ENCODE results near the gene XRCC3. TPM values are rescaled to one million over a fixed set of nuclear protein-coding genes. Genes with fewer than 3 reads are reported as not detected.

XRCC3 gene
- total RNA-seq, 1 donor from 2014 or later: 10.2 TPM

- TF ChIP-seq CTCF (IDR thresholded peaks at IDR 0.05; ENCODE audit: unreplicated experiment): no peak
- H3K27me3 Mint-ChIP-seq (ENCODE audit: unreplicated experiment): peaks cover 32% of the 10 kb centered on the region
- DNase-seq (ENCODE audit: low spot score): no peak
- peaks cover 20% of the 10 kb centered on the region for H3K4me1 Mint-ChIP-seq (ENCODE audit: unreplicated experiment)
- no peak overlapping the region for H3K27ac Mint-ChIP-seq (ENCODE audit: unreplicated experiment)
- H3K4me3 Mint-ChIP-seq (ENCODE audit: unreplicated experiment): peak overlapping the region; percentile 91
- peaks cover 15% of the 10 kb centered on the region for H3K36me3 Mint-ChIP-seq (ENCODE audit: low read depth, unreplicated experiment)
- H3K9me3 Mint-ChIP-seq (ENCODE audit: unreplicated experiment): no peaks in the 10 kb centered on the region
Measured at GRCh38 chr14:103716899-103717411, 1.7 kb upstream of the XRCC3 start.

- Mint-ChIP-seq H3K4me3 (ENCODE audit: unreplicated experiment) (peak overlapping the region; percentile 91), H3K9me3 (ENCODE audit: unreplicated experiment) (no peaks in the 10 kb centered on the region), H3K27ac (ENCODE audit: unreplicated experiment) (no peak overlapping the region), H3K27me3 (ENCODE audit: unreplicated experiment) (peaks cover 36% of the 10 kb centered on the region), H3K36me3 (ENCODE audit: low read depth, unreplicated experiment) (peaks cover 15% of the 10 kb centered on the region), H3K4me1 (ENCODE audit: unreplicated experiment) (peaks cover 26% of the 10 kb centered on the region)
- no peak for TF ChIP-seq CTCF (IDR thresholded peaks at IDR 0.05; ENCODE audit: unreplicated experiment)
- peak; percentile 38 for DNase-seq (ENCODE audit: low spot score)
Measured at GRCh38 chr14:103716091-103716801, 995 bp upstream of the XRCC3 start.

GRCh38 chr14:103714063-103714724 is 1.1 kb downstream of the XRCC3 start:
- TF ChIP-seq CTCF (IDR thresholded peaks at IDR 0.05; ENCODE audit: unreplicated experiment): no peak
- H3K4me1 Mint-ChIP-seq (ENCODE audit: unreplicated experiment): peaks cover 35% of the 10 kb centered on the region
- peak overlapping the region; percentile 54 for H3K27ac Mint-ChIP-seq (ENCODE audit: unreplicated experiment)

GRCh38 chr14:103713304-103714062 is 1.8 kb downstream of the XRCC3 start:
- Mint-ChIP-seq H3K27me3 (ENCODE audit: unreplicated experiment) (peaks cover 43% of the 10 kb centered on the region), H3K36me3 (ENCODE audit: low read depth, unreplicated experiment) (peaks cover 18% of the 10 kb centered on the region), H3K27ac (ENCODE audit: unreplicated experiment) (peak overlapping the region; percentile 54), H3K9me3 (ENCODE audit: unreplicated experiment) (no peaks in the 10 kb centered on the region), H3K4me3 (ENCODE audit: unreplicated experiment) (no peak overlapping the region), H3K4me1 (ENCODE audit: unreplicated experiment) (peaks cover 39% of the 10 kb centered on the region)
- TF ChIP-seq CTCF (IDR thresholded peaks at IDR 0.05; ENCODE audit: unreplicated experiment): no peak
- DNase-seq (ENCODE audit: low spot score): no peak

More at GRCh38 chr14:103714063-103714724, 1.1 kb downstream of the XRCC3 start:
- Mint-ChIP-seq H3K4me3 (ENCODE audit: unreplicated experiment) (peak overlapping the region; percentile 71), H3K27me3 (ENCODE audit: unreplicated experiment) (peaks cover 43% of the 10 kb centered on the region), H3K9me3 (ENCODE audit: unreplicated experiment) (no peaks in the 10 kb centered on the region), H3K36me3 (ENCODE audit: low read depth, unreplicated experiment) (peaks cover 17% of the 10 kb centered on the region)
- DNase-seq (ENCODE audit: low spot score): no peak

Measured in endothelial cell (in vitro differentiated cells).